Measurements from ENCODE around the gene DYNLRB1.

- no peak for TF ChIP-seq ZNF549 (CRISPR knock-in tag; IDR thresholded peaks at IDR 0.05)
- TF ChIP-seq CTCF (CRISPR knock-in tag; IDR thresholded peaks at IDR 0.05), result no peak
- TF ChIP-seq ZNF75D (CRISPR knock-in tag; IDR thresholded peaks at IDR 0.05; ENCODE audit: borderline replicate concordance), result no peak
- TF ChIP-seq PRDM15 (CRISPR knock-in tag; IDR thresholded peaks at IDR 0.05), result no peak
- no peak for TF ChIP-seq CBFB (CRISPR knock-in tag; IDR thresholded peaks at IDR 0.05)
- TF ChIP-seq CEBPG (CRISPR knock-in tag; IDR thresholded peaks at IDR 0.05), result peak; percentile 59
- TF ChIP-seq CHD4 (IDR thresholded peaks at IDR 0.05; ENCODE audit: borderline replicate concordance, low read length), result 0 out of 2 replicates have a peak, but pooled peaks have one; percentile 22
- no peak for TF ChIP-seq SMC3 (IDR thresholded peaks at IDR 0.05; ENCODE audit: low read length)
- TF ChIP-seq RFX5 (IDR thresholded peaks at IDR 0.05; ENCODE audit: low read depth, low read length), result no peak
- no peak for TF ChIP-seq ELK4 (CRISPR knock-in tag; IDR thresholded peaks at IDR 0.05; ENCODE audit: borderline replicate concordance)
- peak; percentile 41 for TF ChIP-seq ZFX (CRISPR knock-in tag; IDR thresholded peaks at IDR 0.05; ENCODE audit: low read depth)
Measured at GRCh38 chr20:34512266-34512954, 3.8 kb upstream of the DYNLRB1 start.

Measured in HepG2 (cell line).